Activated naive CD4-positive, alpha-beta T cell treated with anti-CD3 and anti-CD28 coated beads, Interleukin-2, amount 10 ng/mL, durations not matched to agents 7 days and 5 days (primary cell): ENCODE measurements around the gene ZC3H7A.
"Not testable (repeated sequence)": the region's sequence is repeated elsewhere in the genome, so short reads cannot be mapped to it uniquely, and the experiment has no call there.

ENCODE experiments used
- CTCF ChIA-PET: fragments of 350-600 bp; sonication (Branson Sonifier 250); formaldehyde crosslinking; loops from one replicate; lab custom pipeline; 2021; ENCODE audit warnings: antibody characterized with exemption; lab: Charles Lee
- DNase-seq: peaks from one replicate; pipeline ENCODE4 v3.0.0-alpha.2; 2020
- H3K27ac Mint-ChIP-seq: one replicate; pipeline ENCODE4 v1.8.0; 2021; ENCODE audit warnings: mild to moderate bottlenecking, moderate library complexity, mixed read lengths
- H3K27me3 Mint-ChIP-seq: one replicate; pipeline ENCODE4 v1.8.0; 2021; ENCODE audit warnings: mild to moderate bottlenecking, mixed read lengths
- H3K36me3 Mint-ChIP-seq: one replicate; pipeline ENCODE4 v1.8.0; 2021; ENCODE audit warnings: mixed read lengths
- H3K4me1 Mint-ChIP-seq: one replicate; pipeline ENCODE4 v1.8.0; 2021; ENCODE audit warnings: mixed read lengths
- H3K4me3 Mint-ChIP-seq: one replicate; pipeline ENCODE4 v1.8.0; 2021; ENCODE audit warnings: mild to moderate bottlenecking, moderate library complexity, mixed read lengths
- H3K9me3 Mint-ChIP-seq: one replicate; pipeline ENCODE4 v1.8.0; 2021; ENCODE audit warnings: mixed read lengths

Gene ZC3H7A

GRCh38 chr16:11797166-11797956 lies at the start of gene ZC3H7A:
TSS of gene ZC3H7A (minus strand) at chr16:11797258. CDS start at chr16:11782354, 14,904 bp downstream.
- peak; percentile 95 for DNase-seq
- CTCF ChIA-PET, result interaction anchor here (0.8 to 2.6 kb wide), 11 partner anchors 9 to 813 kb away, joined by 3 to 17 read pairs (median 3); no protein-coding TSS in a partner anchor
- H3K9me3 Mint-ChIP-seq, result no peaks in the 10 kb centered on the region
- no peaks in the 10 kb centered on the region for H3K27me3 Mint-ChIP-seq
- H3K4me3 Mint-ChIP-seq, result peak within 1 kb of the TSS; percentile 87
- peaks cover 33% of the 10 kb centered on the region for H3K36me3 Mint-ChIP-seq
- peaks cover 79% of the 10 kb centered on the region for H3K4me1 Mint-ChIP-seq
- peak within 1 kb of the TSS; percentile 97 for H3K27ac Mint-ChIP-seq

GRCh38 chr16:11844499-11844898 lies 47.4 kb upstream of the ZC3H7A start:
- Mint-ChIP-seq H3K27ac (no peak overlapping the region), H3K27me3 (no peaks in the 10 kb centered on the region), H3K4me1 (peaks cover 16% of the 10 kb centered on the region), H3K9me3 (no peaks in the 10 kb centered on the region), H3K4me3 (no peak overlapping the region), H3K36me3 (peaks cover 50% of the 10 kb centered on the region)
- CTCF ChIA-PET, result no interaction called here
- no peak for DNase-seq

- DNase-seq, result no peak
- CTCF ChIA-PET, result no interaction called here
- H3K27me3 Mint-ChIP-seq, result no peaks in the 10 kb centered on the region
- H3K4me1 Mint-ChIP-seq, result peaks cover 11% of the 10 kb centered on the region
- peaks cover 46% of the 10 kb centered on the region for H3K36me3 Mint-ChIP-seq
- H3K9me3 Mint-ChIP-seq, result no peaks in the 10 kb centered on the region
- no peak overlapping the region for H3K27ac Mint-ChIP-seq
- no peak overlapping the region for H3K4me3 Mint-ChIP-seq
These were observed 46.8 kb upstream of the ZC3H7A start for GRCh38 chr16:11843861-11844260.

GRCh38 chr16:11843206-11843605 lies 46.1 kb upstream of the ZC3H7A start:
- Mint-ChIP-seq H3K27me3 (no peaks in the 10 kb centered on the region), H3K4me1 (peaks cover 6% of the 10 kb centered on the region), H3K4me3 (no peak overlapping the region), H3K36me3 (peaks cover 42% of the 10 kb centered on the region), H3K27ac (no peak overlapping the region), H3K9me3 (no peaks in the 10 kb centered on the region)
- DNase-seq, result no peak
- CTCF ChIA-PET, result no interaction called here

GRCh38 chr16:11841026-11841425 lies 44.0 kb upstream of the ZC3H7A start:
- Mint-ChIP-seq H3K4me3 (no peak overlapping the region), H3K4me1 (no peaks in the 10 kb centered on the region), H3K9me3 (no peaks in the 10 kb centered on the region), H3K27ac (no peak overlapping the region), H3K36me3 (peaks cover 52% of the 10 kb centered on the region), H3K27me3 (no peaks in the 10 kb centered on the region)
- DNase-seq, result no peak
- CTCF ChIA-PET, result interaction anchor here (1.2 kb wide), 1 partner anchor 227 kb away, joined by 5 read pairs; no protein-coding TSS in a partner anchor

- CTCF ChIA-PET, result interaction anchor here (1.1 to 1.9 kb wide), 2 partner anchors 10 to 40 kb away, joined by 3 to 6 read pairs; partner anchors contain the start of gene ZC3H7A
- Mint-ChIP-seq H3K36me3 (peaks cover 32% of the 10 kb centered on the region), H3K27me3 (no peaks in the 10 kb centered on the region), H3K9me3 (no peaks in the 10 kb centered on the region), H3K4me3 (no peak overlapping the region), H3K4me1 (no peaks in the 10 kb centered on the region), H3K27ac (no peak overlapping the region)
- DNase-seq, result no peak
These were observed 39.7 kb upstream of the ZC3H7A start for GRCh38 chr16:11836650-11837244.

- Mint-ChIP-seq H3K27me3 (no peaks in the 10 kb centered on the region), H3K4me1 (no peaks in the 10 kb centered on the region), H3K27ac (no peak overlapping the region), H3K9me3 (no peaks in the 10 kb centered on the region), H3K36me3 (peaks cover 29% of the 10 kb centered on the region), H3K4me3 (no peak overlapping the region)
- DNase-seq, result no peak
- CTCF ChIA-PET, result interaction anchor here (1.1 to 1.9 kb wide), 2 partner anchors 11 to 39 kb away, joined by 3 to 6 read pairs; partner anchors contain the start of gene ZC3H7A
These were observed 39.0 kb upstream of the ZC3H7A start for GRCh38 chr16:11835891-11836649.

- H3K27ac Mint-ChIP-seq, result no peak overlapping the region
- H3K36me3 Mint-ChIP-seq, result peaks cover 26% of the 10 kb centered on the region
- H3K9me3 Mint-ChIP-seq, result no peaks in the 10 kb centered on the region
- CTCF ChIA-PET, result interaction anchor here (1.9 kb wide), 1 partner anchor 12 kb away, joined by 6 read pairs; no protein-coding TSS in a partner anchor
- no peaks in the 10 kb centered on the region for H3K4me1 Mint-ChIP-seq
- H3K4me3 Mint-ChIP-seq, result no peak overlapping the region
- no peak for DNase-seq
- H3K27me3 Mint-ChIP-seq, result no peaks in the 10 kb centered on the region
These were observed 38.3 kb upstream of the ZC3H7A start for GRCh38 chr16:11835309-11835708.

- no peaks in the 10 kb centered on the region for H3K27me3 Mint-ChIP-seq
- CTCF ChIA-PET, result no interaction called here
- peaks cover 17% of the 10 kb centered on the region for H3K36me3 Mint-ChIP-seq
- no peak overlapping the region for H3K27ac Mint-ChIP-seq
- no peak for DNase-seq
- no peaks in the 10 kb centered on the region for H3K9me3 Mint-ChIP-seq
- no peaks in the 10 kb centered on the region for H3K4me1 Mint-ChIP-seq
- no peak overlapping the region for H3K4me3 Mint-ChIP-seq
These were observed 37.1 kb upstream of the ZC3H7A start for GRCh38 chr16:11833951-11834695.

GRCh38 chr16:11828696-11829095 lies 31.6 kb upstream of the ZC3H7A start:
- Mint-ChIP-seq H3K36me3 (no peaks in the 10 kb centered on the region), H3K4me1 (no peaks in the 10 kb centered on the region), H3K9me3 (no peaks in the 10 kb centered on the region), H3K4me3 (no peak overlapping the region), H3K27ac (no peak overlapping the region), H3K27me3 (no peaks in the 10 kb centered on the region)
- DNase-seq, result no peak
- CTCF ChIA-PET, result no interaction called here

GRCh38 chr16:11825520-11826165 lies 28.6 kb upstream of the ZC3H7A start:
- H3K4me1 Mint-ChIP-seq, H3K27me3 Mint-ChIP-seq, CTCF ChIA-PET, H3K27ac Mint-ChIP-seq, H3K9me3 Mint-ChIP-seq, DNase-seq, H3K36me3 Mint-ChIP-seq, H3K4me3 Mint-ChIP-seq: not testable (repeated sequence)

- no peak overlapping the region for H3K4me3 Mint-ChIP-seq
- H3K27ac Mint-ChIP-seq, result no peak overlapping the region
- no peaks in the 10 kb centered on the region for H3K9me3 Mint-ChIP-seq
- H3K36me3 Mint-ChIP-seq, result no peaks in the 10 kb centered on the region
- CTCF ChIA-PET, result no interaction called here
- H3K4me1 Mint-ChIP-seq, result no peaks in the 10 kb centered on the region
- H3K27me3 Mint-ChIP-seq, result peaks cover 4% of the 10 kb centered on the region
- DNase-seq, result no peak
These were observed 27.3 kb upstream of the ZC3H7A start for GRCh38 chr16:11824362-11824761.

- CTCF ChIA-PET, H3K36me3 Mint-ChIP-seq, H3K4me3 Mint-ChIP-seq, H3K9me3 Mint-ChIP-seq, DNase-seq, H3K27me3 Mint-ChIP-seq, H3K4me1 Mint-ChIP-seq, H3K27ac Mint-ChIP-seq: not testable (repeated sequence)
These were observed 26.6 kb upstream of the ZC3H7A start for GRCh38 chr16:11823645-11824044.
